Stromal cell of bone marrow (primary cell): ENCODE data around the gene GMDS.

ENCODE experiments used
- DNase-seq: peaks from one replicate; pipeline ENCODE4 v3.0.0-alpha.2; 2012; ENCODE audit warnings: low read depth

Gene GMDS

DNA sequence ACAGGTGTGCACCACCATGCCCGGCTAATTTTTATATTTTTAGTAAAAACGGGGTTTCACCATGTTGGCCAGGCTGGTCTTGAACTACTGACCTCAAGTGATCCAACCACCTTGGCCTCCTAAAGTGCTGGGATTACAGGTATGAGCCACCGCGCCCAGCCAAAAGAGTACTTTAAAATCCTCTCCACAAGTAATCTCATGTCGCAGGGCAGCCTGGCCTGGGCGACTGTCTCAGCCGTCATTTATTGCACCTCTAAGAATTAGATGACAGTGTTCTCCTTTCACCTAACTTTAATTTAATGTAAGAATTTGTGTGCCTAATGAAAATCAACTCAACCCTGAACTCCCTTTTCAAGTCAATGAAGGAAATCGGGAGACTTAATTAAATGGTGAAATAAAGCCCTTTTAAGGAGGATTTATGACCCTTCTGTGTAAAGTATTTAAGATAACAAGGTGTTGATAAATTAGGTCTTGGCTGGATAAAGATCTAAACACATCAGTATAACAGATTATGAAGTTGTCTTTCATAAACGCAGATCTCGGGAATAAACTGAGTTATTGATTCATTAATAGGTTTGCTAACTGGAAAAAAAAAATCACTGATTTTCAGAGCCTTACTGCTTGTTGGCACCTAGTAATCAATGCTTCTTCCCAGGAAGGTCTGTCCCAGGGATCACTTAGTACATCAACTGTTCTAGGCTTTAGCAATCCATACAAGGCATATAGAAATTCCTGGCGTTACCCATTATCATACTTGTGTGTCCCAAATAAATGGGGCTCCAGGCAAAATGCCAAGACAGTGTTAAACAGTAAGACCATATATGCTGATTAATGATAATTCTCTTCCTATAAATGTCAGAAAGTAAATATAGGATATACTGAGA lies 209.3 kb downstream of the GMDS start:
- no peak for DNase-seq

DNA sequence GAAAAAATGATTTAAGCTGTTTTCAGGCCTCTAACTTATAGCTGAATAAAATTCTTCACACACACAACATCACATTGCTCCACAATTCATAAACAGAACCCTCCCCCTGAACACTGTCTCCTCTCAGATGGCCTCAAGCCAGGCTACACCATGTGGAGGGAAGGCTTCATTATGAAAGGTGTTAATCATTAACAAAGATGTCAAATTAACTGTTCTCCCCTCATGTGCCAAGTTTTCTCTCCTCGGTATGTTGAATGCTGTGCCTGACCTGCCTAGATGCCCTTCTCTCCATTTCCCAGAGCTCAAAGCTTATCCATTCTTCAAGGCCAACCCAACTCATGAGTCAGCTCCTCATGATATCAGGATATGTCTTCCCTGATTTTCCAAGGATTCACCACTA lies 210.4 kb downstream of the GMDS start:
- DNase-seq, result no peak

DNA sequence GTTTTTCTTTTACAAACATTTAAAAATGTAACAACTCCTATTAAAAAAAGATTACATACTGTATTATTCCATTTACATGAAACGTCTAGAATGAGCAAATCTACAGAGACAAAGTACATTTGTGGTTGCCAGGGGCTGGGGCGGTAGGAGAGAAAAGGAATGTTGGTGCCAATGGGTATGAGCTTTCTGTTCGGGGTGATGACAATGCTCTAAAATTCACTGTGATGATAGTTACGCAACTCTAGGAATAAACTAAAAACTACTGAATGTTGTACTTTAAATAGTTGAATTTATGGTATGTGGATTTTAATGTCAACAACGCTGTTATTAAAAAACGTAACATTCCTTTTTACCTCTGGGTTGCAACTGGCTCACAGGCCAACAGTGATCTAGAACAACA lies 211.1 kb downstream of the GMDS start:
- DNase-seq, result no peak

DNA sequence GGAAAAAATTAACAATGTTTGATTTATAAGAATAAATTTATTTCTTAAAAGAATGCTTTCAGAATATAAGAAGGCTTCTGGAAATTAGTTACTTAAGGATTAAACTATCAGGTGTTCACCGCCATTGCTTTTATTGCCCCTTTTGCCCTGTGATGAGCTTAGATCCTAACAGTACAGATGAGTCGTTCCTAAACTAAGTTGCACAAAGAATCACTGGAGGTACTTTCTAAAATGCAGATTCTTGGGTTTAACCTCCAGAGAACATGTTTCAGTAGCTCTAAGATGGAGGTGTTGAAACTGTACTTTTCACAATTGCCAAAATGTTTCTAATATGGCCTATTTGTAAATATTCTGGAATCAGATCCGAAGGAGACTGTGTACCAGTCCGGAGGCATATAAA lies 211.9 kb downstream of the GMDS start:
- no peak for DNase-seq

DNA sequence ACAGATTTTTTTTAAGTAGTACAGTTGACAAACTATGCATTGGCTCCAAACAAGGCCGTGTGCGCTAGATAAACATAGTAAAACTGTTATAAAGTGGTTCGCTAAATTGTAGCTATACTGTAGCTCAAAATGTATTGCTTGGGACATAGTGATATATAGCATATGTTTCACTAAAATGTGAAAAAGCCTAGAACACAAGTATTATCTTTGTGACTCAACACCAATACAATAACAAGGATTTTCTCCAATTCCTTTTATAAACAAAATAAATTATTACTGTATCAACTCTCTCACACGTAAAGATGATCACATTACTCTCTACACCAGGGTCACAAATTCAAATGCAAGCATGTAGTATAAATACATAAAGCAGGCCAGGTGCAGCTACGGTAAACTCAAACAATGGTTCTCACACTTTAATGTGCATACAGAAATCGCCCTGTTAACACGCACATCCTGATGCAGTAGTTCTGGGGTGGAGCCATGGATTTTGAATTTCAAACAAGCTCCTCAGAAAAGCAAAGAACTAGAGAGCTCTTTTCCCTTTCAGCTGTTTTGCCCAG lies 214.6 kb downstream of the GMDS start:
- no peak for DNase-seq

DNA sequence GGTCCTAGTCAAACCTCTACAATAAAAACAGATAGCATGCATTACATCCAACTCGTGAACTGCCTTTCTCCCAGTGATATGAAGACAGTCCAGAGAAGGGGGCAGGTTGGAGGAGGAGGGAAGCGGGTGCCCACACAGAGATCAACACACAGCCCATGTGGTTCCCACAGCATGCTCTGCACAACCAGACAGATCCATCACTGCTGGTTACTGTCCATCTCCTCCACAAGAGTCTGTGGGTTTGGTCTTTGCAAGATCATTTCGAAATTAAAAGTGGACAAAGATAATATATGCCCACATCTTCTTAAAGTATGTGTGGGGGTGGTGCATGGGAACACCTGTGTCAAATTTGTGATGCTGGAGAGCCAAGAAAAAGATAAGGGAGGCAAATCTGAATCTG lies 215.5 kb downstream of the GMDS start:
- no peak for DNase-seq

DNA sequence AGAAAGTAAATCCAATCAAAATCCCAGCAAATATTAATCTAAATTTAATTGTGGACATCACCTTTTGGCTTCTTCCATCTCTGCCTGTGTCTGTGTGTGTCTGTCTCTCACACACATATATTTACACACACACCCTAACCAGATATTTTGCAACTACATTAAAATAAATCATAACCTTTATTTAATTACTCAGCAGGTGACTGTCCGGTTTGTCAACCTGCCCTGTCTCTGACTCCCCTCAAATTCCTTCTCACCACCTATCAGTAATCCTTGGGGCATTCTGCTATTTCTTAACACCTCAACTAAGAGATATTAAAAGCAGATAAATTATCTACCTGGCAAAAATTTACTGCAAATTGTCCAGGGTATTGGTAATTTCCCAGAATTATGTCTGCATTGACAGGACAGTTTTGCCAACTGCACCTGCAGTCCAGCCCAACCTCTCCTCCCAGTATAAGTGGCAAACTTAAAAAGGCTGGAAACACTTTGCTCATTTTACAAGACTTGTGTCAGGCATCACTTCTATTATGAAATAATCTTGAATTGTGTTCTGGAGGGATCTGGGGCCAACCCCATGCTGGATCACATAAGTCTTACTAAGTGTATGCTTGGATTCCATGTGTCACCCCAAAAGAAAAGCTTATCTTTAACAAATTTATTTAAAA lies 216.1 kb downstream of the GMDS start:
- no peak for DNase-seq

DNA sequence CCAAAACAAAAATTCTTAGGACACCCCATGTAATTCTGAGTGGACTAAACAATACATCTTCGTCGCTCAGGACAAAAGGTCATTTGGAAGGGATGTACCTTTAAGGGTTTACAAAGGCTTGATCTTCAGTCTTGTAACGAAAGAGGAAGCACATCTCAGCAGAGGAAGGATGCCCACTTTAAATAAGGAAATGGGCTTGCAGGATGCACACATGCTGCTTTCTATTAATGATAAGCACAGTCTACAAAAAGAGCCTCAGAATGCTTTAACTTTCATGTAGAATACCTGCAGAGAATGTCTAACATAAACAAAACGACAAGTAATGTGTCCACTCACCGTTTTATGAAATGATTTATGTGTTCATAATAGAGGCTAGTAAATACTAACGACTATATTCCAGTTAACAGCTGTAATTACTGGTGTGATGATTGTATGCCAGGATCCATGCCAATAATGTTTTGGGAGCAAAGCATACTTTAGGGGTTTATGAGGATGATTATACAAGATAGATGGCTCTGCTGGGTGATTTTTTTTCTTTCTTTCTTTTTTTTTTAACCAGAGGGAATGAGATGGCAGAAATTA lies 216.9 kb downstream of the GMDS start:
- DNase-seq, result no peak

DNA sequence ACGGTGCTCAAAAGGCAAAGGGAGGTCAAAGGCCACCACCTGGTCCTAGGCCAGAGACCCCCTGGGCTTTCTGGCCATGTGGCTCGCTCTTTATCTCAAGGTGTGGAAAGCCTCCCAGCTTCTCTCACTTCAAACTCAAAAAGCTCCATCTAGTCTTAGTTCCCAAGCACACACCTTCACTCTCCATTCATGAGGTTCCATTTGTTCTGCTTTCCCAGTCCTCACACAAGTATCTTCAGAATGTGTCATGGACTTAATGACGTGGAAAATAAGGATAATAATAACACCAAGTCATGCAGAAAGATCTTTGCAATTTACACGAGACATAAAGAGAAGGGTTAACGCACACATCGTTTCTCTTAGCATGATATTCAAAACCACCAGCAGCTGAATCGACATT lies 219.3 kb downstream of the GMDS start:
- DNase-seq, result no peak

DNA sequence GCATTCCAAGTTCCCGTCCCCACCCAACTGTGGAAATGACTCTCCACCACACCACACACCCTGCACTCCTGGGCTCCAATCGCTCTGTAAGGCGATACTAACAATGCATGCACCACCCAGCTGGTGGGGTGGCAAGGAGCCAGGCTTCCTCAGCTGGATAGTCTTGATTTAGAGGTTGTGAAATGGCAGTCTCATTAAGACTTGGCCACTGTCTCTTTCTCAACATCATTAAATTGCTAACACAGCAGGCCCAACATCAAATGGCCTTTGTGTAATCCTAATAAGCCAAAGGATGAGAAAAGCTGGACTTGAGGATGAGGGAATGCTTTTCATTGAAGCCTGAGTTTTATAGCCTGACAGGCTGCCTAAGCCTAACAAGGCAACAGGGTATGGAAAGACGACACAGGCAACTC lies 223.7 kb downstream of the GMDS start:
- DNase-seq, result peak; percentile 57

DNA sequence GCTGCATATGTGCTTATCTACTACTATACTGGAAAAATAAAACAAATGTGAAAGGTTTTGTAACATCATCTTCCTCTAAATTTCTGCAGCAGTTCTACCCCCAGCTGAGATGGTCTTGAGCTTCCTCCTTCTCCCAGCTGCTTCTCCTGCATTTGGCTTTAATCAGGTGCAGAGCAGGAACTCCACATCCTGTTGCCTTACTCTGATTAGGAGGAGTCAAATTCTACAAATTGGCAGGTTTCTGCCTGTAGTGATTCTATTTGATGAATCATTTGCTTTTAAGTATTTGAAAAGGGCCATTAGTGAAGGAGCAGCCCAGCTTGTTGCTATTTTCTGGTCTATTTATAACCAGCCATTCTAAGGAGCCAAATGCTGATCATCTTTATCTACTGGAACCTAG lies 224.5 kb downstream of the GMDS start:
- peak; percentile 25 for DNase-seq

DNA sequence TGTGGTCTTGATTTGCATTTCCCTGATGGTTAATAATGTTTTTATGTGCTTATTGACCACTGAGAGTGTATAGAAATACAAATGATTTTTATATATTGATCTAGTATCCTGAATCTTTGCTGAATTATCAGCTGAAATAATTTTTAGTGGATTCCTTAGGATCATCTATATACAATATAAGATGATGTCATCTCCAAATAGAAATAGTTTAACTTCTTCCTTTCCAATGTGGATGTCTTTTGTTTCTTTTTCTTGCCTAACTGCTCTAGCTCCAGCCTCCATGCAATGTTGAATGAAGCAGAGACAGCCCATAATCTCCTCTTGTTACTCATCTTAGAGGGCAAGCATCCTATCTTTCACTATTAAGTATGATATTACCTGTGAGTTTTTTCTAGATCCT lies 226.4 kb downstream of the GMDS start:
- no peak for DNase-seq

DNA sequence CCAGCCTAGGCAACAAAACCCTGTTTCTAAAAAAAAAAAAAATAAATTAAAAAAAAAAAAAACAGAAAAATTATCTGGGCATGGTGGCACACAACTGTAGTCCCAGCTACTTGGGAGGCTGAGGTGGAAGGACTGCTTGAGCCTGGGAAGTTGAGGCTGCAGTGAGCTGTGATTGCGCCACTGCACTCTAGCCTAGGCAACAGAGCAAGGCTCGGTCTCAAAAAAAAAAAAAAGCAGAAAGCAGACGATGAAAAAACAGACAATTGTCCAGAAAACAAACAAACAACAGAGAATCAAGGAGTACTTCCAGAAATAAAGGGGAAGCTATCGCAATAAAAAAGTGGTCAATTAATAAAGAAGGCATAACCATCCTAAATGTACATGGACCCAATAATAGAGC lies 229.4 kb downstream of the GMDS start:
- no peak for DNase-seq

DNA sequence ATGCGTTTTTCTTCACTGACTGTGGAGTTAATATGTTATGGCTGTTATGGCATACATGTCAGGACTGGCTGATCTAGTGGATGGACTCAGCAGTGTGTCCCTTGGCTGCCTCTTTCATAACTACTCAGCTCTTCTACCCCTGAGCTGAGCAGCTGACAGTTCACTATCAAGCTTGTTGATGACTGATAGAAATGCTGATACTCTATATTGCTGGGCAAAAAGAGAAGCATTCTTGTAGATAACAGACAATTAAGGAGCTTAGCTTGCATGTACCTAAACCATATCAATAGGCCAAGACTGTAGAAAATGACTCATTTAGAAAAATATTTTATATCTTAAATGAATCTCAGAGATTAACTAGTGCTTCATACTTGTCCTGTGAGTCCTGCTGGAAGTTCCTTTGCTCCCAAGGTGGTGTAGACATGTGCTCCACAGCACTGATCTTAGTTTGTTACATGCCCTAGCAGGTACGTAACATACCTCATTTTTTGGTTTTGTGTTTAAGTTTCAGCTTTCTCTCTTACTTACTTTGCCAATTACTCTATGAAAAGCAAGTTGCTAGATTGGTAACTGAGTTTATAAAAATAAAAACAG lies 236.9 kb downstream of the GMDS start:
- DNase-seq, result no peak

DNA sequence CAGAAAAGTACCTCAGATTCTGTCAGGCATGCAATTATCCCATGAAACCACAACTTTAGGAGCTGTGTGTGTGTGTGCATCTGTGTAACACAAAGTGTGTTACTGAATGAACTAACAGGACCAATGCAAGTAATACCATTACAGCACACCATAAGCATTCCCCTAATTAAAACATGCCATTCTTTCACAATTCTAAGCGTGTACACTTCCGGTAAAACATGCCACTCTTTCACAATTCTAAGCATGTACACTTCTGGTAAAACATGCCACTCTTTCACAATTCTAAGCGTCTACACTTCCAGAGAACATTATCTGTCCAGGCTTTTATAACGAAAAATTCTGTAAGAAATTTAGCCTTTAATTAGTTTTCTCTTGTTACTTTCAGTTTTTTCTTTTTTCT lies 238.2 kb downstream of the GMDS start:
- no peak for DNase-seq

DNA sequence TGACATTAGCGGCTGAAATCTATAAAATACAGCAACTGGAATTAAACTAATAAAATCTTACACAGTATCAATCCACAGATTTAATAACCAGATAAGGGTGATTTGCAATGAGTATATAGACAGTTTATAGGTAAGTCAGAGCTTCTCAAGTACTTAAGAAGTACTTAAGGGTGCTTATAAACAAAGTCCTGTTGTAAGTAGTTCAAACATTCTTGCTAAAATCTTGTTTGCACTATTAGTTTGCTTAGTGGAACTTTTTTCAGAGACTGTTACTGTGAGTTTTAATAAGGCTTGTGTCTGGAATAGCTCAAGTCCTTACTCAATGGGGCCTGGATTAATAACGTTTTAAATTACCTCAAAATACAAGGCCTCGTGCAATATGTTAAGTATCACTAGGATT lies 240.5 kb downstream of the GMDS start:
- no peak for DNase-seq

DNA sequence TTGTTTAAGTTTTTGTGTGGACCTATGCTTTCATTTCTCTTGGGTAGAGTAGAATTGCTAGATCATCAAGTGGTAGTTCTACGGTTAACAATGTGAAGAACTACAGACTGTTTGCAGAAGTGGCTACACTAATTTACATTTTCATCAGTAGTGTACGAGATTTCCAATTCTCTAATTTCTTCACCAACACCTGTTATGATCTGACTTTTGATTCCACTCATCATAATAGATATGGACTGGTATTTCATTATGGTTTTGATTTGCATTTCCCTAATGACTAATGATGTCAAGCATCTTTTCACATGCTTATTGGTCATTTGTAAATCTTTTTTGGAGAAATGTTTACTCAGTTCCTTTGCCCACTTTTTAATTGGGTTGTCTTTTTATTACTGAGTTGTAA lies 244.4 kb downstream of the GMDS start:
- DNase-seq, result no peak

DNA sequence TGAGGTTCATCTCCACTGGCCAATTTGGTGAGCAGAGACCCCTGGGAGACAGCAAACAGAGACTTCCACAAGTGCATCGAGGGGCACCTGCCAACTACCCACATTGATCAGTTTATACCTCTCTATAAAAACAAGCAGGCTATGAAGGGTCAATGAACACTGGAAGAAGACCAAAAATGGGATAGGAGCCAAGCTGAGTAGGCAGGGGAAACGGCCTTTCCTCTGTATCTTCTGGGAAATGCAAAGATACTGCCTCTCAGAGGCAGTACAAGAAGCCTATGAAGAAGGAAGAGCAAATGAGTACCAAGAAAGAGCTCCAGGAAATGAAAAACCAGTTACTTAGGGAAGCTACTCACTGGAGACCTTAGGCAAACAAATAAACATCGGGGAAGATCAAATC lies 247.7 kb downstream of the GMDS start:
- DNase-seq, result no peak

DNA sequence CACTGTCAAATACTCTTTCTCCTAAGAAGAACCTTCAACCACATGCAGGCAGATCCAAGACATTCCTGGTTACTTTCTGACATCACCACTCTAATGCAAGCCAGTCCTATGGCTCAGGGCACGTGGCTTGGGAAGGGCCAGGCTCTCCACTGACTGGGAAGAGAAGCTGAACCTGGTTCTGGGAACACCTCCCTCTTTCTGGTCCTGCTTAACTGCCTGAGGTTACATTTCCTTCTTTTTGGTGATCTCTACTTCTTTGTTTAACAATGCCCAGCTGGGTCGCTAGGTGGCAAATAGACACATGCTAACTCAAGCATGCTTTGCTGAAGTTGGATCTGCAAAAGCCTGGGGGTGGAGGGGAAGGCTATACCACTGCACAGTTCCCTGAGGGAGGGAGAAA lies 249.8 kb downstream of the GMDS start:
- no peak for DNase-seq

DNA sequence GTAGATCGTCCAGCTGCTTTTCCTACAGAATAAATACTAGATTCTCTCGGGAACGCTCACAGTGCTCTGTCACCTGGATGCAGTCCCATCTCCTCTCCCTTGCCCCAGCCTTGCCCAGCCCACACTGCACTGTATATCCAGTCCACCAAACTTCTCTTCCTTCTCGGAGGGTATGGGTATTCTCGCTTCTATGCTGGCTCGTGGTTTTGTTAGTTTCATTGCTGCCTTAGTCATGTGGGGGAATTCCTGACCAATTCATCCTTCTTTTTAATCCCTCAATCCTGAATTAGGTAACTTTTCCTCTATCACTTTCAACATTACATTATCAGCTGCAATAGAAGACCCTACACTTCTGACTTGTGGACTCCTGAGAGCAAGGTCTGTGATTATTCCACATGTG lies 252.4 kb downstream of the GMDS start:
- peak; percentile 10 for DNase-seq

DNA sequence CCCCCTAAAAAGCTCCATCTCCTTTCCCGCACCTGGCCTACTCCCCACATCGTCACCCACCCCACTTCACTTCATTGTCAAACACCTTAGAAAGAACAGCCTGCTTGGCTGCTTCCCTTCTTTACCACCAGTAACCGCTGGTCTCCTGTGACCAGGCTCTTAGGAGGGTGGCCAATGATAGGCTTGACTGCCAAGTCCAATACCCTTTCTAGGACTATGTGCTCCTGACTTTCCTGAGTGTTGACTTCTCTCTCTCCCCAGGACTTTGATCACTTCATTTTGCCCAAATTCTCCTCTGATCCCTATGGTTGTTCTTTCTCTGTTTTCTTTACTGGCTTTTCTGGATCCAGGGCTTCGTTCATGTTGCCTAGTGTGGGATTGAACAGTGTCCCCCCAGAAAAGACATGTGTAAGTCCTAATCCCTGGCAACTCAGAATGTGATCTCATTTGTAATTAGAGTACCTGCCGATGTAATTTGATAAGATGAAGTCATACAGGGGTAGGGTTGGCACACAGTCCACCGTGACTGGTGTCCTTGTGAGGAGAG lies 254.0 kb downstream of the GMDS start:
- no peak for DNase-seq

DNA sequence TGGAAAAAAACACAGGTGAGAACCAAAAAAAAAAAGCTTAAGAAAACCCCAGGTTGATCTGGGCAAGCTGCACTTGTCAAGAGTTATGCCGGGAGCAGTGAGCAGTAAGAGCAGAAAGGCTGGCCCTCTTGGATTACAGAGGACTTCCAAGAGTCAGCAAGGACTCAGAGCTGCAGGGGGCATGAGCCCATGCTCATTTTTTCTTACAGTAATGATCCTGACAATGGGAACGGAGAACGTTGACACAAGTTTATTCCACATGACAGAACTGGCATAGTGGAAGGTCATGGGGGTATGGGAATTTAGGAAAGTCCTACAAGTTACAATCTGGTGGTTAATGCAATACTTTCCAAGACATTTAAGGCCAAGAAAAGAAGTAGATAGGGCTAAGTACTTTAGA lies 256.6 kb downstream of the GMDS start:
- no peak for DNase-seq
